Activated CD4-positive, alpha-beta T cell treated with anti-CD3 and anti-CD28 coated beads for 36 hours (primary cell): ENCODE measurements around the gene FGF12. TPM values are rescaled to one million over a fixed set of nuclear protein-coding genes. Genes with fewer than 3 reads are reported as not detected.
A peak's percentile ranks its signal among the peaks of the same experiment; 100 is the strongest.

Experiments used
- ATAC-seq: fragments of 200-7000 bp; cut with Tn5 transposase; one replicate; pipeline ENCODE4 v1.10.0; 2021; ENCODE audit warnings: mild to moderate bottlenecking, moderate library complexity
- CTCF ChIA-PET: fragments of 350-600 bp; sonication (Branson Sonifier 250); formaldehyde crosslinking; loops from one replicate; lab custom pipeline; 2021; ENCODE audit warnings: antibody characterized with exemption; lab: Charles Lee
- POLR2A ChIA-PET: fragments of 350-600 bp; sonication (Branson Sonifier 250); formaldehyde crosslinking; loops from one replicate; lab custom pipeline; 2021; ENCODE audit warnings: antibody characterized with exemption, inconsistent platforms; lab: Charles Lee
- DNase-seq: peaks from one replicate; pipeline ENCODE4 v3.0.0-alpha.2; 2020
- H3K27ac Mint-ChIP-seq: one replicate; pipeline ENCODE4 v1.8.0; 2021; ENCODE audit warnings: mixed read lengths
- H3K27me3 Mint-ChIP-seq: one replicate; pipeline ENCODE4 v1.8.0; 2021; ENCODE audit warnings: mixed read lengths
- H3K36me3 Mint-ChIP-seq: one replicate; pipeline ENCODE4 v1.8.0; 2021; ENCODE audit warnings: low read depth, mixed read lengths
- H3K4me1 Mint-ChIP-seq: one replicate; pipeline ENCODE4 v1.8.0; 2021; ENCODE audit warnings: mixed read lengths
- H3K4me3 Mint-ChIP-seq: one replicate; pipeline ENCODE4 v1.8.0; 2021; ENCODE audit warnings: mild to moderate bottlenecking, moderate library complexity, mixed read lengths
- H3K9me3 Mint-ChIP-seq: one replicate; pipeline ENCODE4 v1.8.0; 2021; ENCODE audit warnings: low read depth, mixed read lengths
- intact Hi-C, 2 experiments: fragments of 100-400 bp; cut with DNase I in 1 of 2; cut with micrococcal nuclease in 1 of 2; formaldehyde crosslinking; loops; one replicate each; pipeline versions ENCODE4 v1.14.2 to v1.15.1; 2022 to 2024; cut with DNase I, micrococcal nuclease
- total RNA-seq, 2 experiments: library from RNA; stranded (reverse); gene quantifications; one replicate each; pipeline ENCODE4 v1.2.3, GENCODE V29; 2021

Gene FGF12
- total RNA-seq, 2 experiments from 2014 or later = not detected

DNA sequence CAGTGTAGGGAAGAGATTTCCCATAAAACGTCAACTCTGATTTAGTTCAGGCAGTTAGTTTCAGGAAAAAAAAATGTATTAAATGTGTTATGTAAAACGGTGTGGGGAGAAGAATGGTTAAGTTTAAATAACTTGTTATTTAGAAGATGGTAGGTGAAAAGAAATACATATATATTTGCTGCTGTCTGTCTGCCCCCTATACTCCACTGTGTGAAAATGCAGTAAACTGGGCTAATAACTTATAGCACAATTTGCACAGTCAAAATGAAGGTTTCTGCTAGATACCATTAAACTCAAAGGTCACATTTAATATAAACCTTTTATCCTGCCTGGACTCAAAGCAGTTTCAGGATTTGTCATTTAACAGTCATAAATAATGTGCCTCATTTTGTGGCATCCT lies 515.0 kb downstream of the FGF12 start:
- CTCF ChIA-PET = interaction anchor here (0.6 kb wide), 1 partner anchor 40 kb away, joined by 3 read pairs; no protein-coding TSS in a partner anchor
- no peak overlapping the region for H3K4me3 Mint-ChIP-seq
- no peaks in the 10 kb centered on the region for H3K4me1 Mint-ChIP-seq
- ATAC-seq (no peak), DNase-seq (no peak)
- no peaks in the 10 kb centered on the region for H3K27me3 Mint-ChIP-seq
- POLR2A ChIA-PET = no interaction called here
- H3K9me3 Mint-ChIP-seq = no peaks in the 10 kb centered on the region
- no peaks in the 10 kb centered on the region for H3K36me3 Mint-ChIP-seq
- no peak overlapping the region for H3K27ac Mint-ChIP-seq
- intact Hi-C loops = no loop called here

DNA sequence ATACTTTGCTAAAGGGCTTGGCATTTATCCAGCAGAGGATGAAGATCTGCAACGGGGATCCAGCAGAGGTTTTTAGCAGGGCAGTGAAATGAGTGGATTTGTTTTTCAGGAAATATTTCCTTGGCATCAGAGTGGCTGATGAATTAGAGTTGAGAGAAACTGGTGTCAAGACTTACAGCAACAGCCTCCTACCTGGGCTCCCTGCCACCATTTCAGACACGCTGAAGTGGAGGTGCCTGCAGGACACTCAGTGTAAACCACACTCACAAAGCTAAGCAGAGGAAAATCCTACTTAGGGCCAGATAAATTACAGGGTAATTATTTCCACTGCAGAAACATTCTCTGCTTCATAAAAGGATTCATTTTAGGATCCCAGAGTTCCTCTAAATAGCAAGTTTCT lies 519.7 kb downstream of the FGF12 start:
- no peaks in the 10 kb centered on the region for H3K9me3 Mint-ChIP-seq
- ATAC-seq (no peak), DNase-seq (no peak)
- H3K27me3 Mint-ChIP-seq = no peaks in the 10 kb centered on the region
- intact Hi-C loops = no loop called here
- no peaks in the 10 kb centered on the region for H3K4me1 Mint-ChIP-seq
- no peaks in the 10 kb centered on the region for H3K36me3 Mint-ChIP-seq
- CTCF ChIA-PET = interaction anchor here (1.4 kb wide), 1 partner anchor 19 kb away, joined by 3 read pairs; no protein-coding TSS in a partner anchor
- H3K27ac Mint-ChIP-seq = no peak overlapping the region
- POLR2A ChIA-PET = no interaction called here
- H3K4me3 Mint-ChIP-seq = no peak overlapping the region

DNA sequence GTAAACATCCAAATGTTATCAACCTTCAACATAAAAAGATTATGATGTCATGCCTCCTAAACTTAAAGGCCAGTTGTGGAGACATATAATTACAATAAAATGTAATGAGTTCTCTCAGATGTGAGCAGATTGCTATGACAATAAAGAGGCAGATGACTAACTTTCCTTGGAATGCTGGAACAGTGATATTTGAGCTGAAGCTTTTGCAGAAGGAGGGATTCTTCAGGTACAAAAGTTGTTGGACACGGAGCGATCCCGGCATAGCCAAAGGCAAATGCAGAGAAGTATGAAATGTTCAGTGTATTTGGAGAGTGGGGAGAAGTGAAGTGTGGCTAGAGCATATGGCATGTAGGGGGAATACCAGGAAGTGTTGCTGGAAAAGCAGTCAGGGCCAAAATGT lies 520.1 kb downstream of the FGF12 start:
- no peaks in the 10 kb centered on the region for H3K4me1 Mint-ChIP-seq
- no peak overlapping the region for H3K27ac Mint-ChIP-seq
- H3K4me3 Mint-ChIP-seq = no peak overlapping the region
- H3K9me3 Mint-ChIP-seq = no peaks in the 10 kb centered on the region
- POLR2A ChIA-PET = no interaction called here
- DNase-seq = no peak
- H3K36me3 Mint-ChIP-seq = no peaks in the 10 kb centered on the region
- CTCF ChIA-PET = interaction anchor here (0.7 to 1.4 kb wide), 2 partner anchors 19 to 1324 kb away, joined by 3 read pairs; no protein-coding TSS in a partner anchor
- intact Hi-C loops = no loop called here
- no peaks in the 10 kb centered on the region for H3K27me3 Mint-ChIP-seq
- no peak for ATAC-seq

DNA sequence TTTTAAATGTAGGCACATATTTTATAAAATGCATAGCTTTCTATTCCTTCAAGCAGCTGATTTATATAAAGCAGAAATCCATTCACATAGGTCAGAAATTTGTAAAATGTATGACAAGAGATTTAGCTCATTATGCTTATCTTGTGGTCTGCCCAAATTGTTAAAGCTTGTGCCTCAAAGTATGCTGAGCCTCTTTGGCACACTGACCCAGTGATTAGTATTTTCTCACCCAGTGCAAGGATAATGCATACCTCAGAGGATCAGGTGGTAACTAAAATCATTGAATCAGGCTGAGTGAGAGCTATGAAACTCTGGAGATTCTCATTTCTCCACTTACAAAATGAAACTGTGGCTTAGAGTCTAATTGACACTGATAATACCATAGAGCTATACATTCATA lies 533.3 kb downstream of the FGF12 start:
- ChIA-PET POLR2A (no interaction called here), CTCF (interaction anchor here (0.7 kb wide), 1 partner anchor 19 kb away, joined by 4 read pairs; no protein-coding TSS in a partner anchor)

DNA sequence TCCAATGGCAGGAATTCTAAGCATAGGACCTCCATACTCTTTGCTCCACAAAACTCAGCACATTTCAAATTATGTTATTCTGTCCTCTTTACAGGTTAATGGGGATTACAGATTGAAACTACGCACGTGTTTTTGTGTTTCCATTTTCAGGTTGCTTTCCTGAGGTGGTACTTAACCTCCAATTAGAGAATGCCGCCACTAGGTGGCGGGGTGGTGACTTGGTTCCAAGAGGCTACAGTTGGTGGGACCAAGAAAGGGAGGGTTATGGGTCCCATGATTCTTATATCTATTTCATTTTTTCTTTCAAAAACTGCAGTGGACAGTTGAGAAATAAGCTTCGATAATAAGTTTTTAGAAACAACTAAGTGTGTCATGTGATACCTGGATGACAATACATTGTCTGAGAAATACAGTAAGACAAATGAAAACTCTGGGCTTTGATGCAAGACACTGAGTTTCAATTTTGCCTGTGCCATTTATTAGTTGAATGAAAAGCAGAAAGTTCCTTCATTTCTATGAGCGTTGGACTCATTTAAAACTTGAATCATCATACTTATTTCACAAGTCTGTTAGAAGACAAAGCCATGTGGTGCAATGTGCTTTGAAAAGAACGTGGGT lies 539.0 kb downstream of the FGF12 start:
- ATAC-seq (peak; percentile 36), DNase-seq (peak; percentile 72)
- H3K9me3 Mint-ChIP-seq = no peaks in the 10 kb centered on the region
- no peak overlapping the region for H3K27ac Mint-ChIP-seq
- ChIA-PET POLR2A (no interaction called here), CTCF (interaction anchor here (0.6 to 2.8 kb wide), 6 partner anchors 11 to 255 kb away, joined by 3 to 24 read pairs (median 4); no protein-coding TSS in a partner anchor)
- intact Hi-C loops = loop anchor here (1.0 kb wide), 1 partner anchor 256 kb away; no protein-coding TSS in a partner anchor
- H3K36me3 Mint-ChIP-seq = no peaks in the 10 kb centered on the region
- H3K27me3 Mint-ChIP-seq = no peaks in the 10 kb centered on the region
- H3K4me1 Mint-ChIP-seq = peaks cover 3% of the 10 kb centered on the region
- H3K4me3 Mint-ChIP-seq = no peak overlapping the region

More for the DNA sequence above, 533.3 kb downstream of the FGF12 start:
- Mint-ChIP-seq H3K4me3 (no peak overlapping the region), H3K4me1 (no peaks in the 10 kb centered on the region), H3K36me3 (no peaks in the 10 kb centered on the region), H3K27ac (no peak overlapping the region), H3K9me3 (no peaks in the 10 kb centered on the region), H3K27me3 (no peaks in the 10 kb centered on the region)
- intact Hi-C loops = no loop called here
- ATAC-seq = no peak
- no peak for DNase-seq

DNA sequence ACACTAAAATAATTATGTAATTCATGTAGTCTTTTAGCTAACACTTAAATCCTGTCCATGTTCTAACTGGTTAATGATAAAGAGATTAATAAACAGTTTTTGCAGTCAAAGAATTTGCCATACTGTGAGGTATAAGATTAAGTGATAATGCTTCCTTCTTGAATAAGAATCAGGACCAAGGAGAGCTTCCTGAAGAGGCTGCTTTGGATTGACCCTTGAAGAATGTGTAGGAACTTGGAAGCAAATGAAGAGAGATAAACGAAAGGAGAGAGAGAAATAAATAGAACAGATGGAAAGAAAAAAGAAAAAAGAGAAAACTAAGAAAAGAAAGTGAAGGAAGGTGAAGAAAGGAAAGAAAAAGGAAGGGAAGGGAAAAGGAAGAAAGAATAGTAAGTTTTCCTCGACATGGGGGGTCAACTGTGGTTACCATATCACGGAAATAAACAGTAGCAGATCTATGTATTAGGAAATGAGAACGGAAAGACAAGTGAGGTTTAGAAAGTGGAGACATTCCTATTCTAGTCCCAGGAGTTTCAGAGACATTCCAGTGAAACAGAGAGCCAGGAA lies 539.8 kb downstream of the FGF12 start:
- no peak for ATAC-seq
- H3K9me3 Mint-ChIP-seq = no peaks in the 10 kb centered on the region
- CTCF ChIA-PET = interaction anchor here (0.7 to 2.8 kb wide), 5 partner anchors 10 to 263 kb away, joined by 3 to 24 read pairs (median 3); no protein-coding TSS in a partner anchor
- no peak for DNase-seq
- no peak overlapping the region for H3K27ac Mint-ChIP-seq
- intact Hi-C loops = loop anchor here (1.0 kb wide), 1 partner anchor 257 kb away; no protein-coding TSS in a partner anchor
- peaks cover 3% of the 10 kb centered on the region for H3K4me1 Mint-ChIP-seq
- H3K27me3 Mint-ChIP-seq = no peaks in the 10 kb centered on the region
- no peaks in the 10 kb centered on the region for H3K36me3 Mint-ChIP-seq
- no peak overlapping the region for H3K4me3 Mint-ChIP-seq
- POLR2A ChIA-PET = no interaction called here

DNA sequence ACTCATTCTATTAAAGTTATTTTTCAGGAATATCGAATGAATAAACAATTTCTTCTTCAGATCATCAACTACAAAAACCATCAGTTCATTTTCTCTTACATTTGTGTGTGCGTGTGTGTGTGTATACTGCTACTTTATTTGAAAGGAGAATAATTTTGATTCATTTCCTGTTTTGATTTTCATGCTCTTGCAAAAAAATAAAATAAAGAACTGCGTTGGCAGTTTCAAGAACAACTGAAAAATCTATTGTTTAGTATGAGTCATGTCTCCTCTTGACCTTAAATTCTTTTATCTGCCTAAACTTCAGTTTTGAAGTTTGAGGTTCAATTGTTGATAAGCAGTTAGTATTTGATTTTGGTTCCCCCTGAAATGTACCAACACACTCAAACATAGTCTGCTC lies 540.8 kb downstream of the FGF12 start:
- DNase-seq = no peak
- Mint-ChIP-seq H3K4me3 (no peak overlapping the region), H3K27ac (no peak overlapping the region), H3K27me3 (no peaks in the 10 kb centered on the region), H3K36me3 (no peaks in the 10 kb centered on the region), H3K9me3 (no peaks in the 10 kb centered on the region), H3K4me1 (peaks cover 3% of the 10 kb centered on the region)
- intact Hi-C loops = no loop called here
- ChIA-PET CTCF (interaction anchor here (0.6 to 2.8 kb wide), 2 partner anchors 257 to 1547 kb away, joined by 4 to 24 read pairs; no protein-coding TSS in a partner anchor), POLR2A (no interaction called here)
- no peak for ATAC-seq

DNA sequence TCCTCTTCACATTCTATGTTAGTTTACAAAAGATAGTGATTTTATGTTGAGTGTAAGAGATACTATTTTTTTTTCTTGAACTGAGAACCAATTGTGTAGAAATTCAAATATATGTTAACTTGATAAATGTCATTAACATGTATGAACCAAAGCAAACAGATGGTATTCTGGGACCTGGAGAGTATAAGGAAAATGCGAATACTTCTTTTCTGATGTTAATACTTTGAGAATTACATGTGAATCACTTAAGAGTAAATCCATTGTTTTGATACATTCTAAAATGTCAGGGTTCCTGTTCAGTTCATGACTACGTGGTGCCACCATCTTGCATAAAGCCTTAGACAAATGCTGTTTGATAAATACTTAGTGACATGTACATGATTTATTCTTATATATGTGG lies 541.3 kb downstream of the FGF12 start:
- Mint-ChIP-seq H3K4me1 (peaks cover 3% of the 10 kb centered on the region), H3K4me3 (no peak overlapping the region), H3K36me3 (no peaks in the 10 kb centered on the region), H3K9me3 (no peaks in the 10 kb centered on the region), H3K27ac (no peak overlapping the region), H3K27me3 (no peaks in the 10 kb centered on the region)
- no peak for DNase-seq
- intact Hi-C loops = no loop called here
- CTCF ChIA-PET = interaction anchor here (2.8 kb wide), 1 partner anchor 258 kb away, joined by 24 read pairs; no protein-coding TSS in a partner anchor
- POLR2A ChIA-PET = no interaction called here
- ATAC-seq = no peak

DNA sequence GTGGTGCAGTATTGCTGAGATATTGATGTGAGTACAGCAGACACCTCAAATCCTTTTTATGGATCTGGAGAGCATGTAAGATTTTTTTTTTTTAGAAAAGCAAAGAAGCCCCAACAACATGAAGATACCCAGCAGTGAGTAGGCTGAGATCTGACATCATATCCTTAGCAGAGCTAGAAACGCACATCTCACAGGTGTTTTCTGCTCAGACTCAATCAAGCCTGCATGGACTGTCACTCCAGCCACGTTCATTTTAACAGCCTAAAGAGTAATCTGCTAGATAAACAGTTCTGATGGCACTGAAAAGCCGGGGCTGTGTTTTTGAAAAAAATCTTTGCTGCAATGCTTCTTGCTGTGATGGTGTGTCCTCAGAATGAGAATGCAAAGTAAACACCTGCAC lies 544.2 kb downstream of the FGF12 start:
- CTCF ChIA-PET = interaction anchor here (1.5 kb wide), 1 partner anchor 261 kb away, joined by 5 read pairs; no protein-coding TSS in a partner anchor
- intact Hi-C loops = no loop called here
- Mint-ChIP-seq H3K27me3 (no peaks in the 10 kb centered on the region), H3K36me3 (no peaks in the 10 kb centered on the region), H3K9me3 (no peaks in the 10 kb centered on the region), H3K4me3 (no peak overlapping the region), H3K27ac (no peak overlapping the region), H3K4me1 (peaks cover 3% of the 10 kb centered on the region)
- POLR2A ChIA-PET = no interaction called here
- ATAC-seq (no peak), DNase-seq (no peak)

DNA sequence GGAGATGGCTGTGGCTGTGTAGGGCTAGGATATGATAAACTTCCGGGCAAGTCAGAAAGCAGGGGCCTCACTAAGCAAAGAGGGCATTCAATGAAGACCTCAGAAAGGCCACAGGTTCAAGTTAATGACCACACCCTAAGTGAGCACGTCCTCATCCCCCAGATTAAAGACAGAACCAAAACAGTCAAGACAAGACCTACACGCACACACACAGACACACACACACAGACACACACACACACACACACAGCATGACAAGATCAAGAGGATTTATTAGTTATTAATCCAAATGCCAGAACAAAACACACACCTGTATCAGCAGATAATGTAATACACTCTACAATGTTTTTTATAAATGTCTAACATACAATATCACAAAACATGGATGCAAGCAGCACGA lies 546.2 kb downstream of the FGF12 start:
- POLR2A ChIA-PET = no interaction called here
- Mint-ChIP-seq H3K4me1 (no peaks in the 10 kb centered on the region), H3K27ac (no peak overlapping the region)

DNA sequence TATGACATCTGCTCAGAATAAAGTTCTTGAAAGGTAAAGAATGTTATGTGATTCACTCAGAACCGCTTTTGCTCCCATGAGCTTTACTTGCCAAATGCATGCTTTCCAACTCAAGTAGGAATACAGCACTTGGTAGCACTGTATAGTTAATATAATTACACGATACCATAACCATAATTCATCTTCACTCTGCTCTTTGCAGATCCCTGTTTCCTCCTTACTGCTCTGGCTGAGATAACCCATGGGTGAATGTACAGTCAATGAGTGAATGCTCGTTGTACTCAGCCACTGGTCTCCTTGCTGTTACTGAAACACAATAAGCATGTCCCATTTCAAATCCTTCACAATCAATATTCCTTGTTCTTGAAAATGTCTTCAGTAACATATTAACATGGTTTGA lies 550.0 kb downstream of the FGF12 start:
- H3K27me3 Mint-ChIP-seq = peaks cover 3% of the 10 kb centered on the region
- no peak overlapping the region for H3K4me3 Mint-ChIP-seq
- POLR2A ChIA-PET = no interaction called here
- DNase-seq = no peak
- H3K4me1 Mint-ChIP-seq = no peaks in the 10 kb centered on the region
- H3K9me3 Mint-ChIP-seq = no peaks in the 10 kb centered on the region
- no peak for ATAC-seq
- H3K27ac Mint-ChIP-seq = no peak overlapping the region
- H3K36me3 Mint-ChIP-seq = no peaks in the 10 kb centered on the region
- intact Hi-C loops = no loop called here
- CTCF ChIA-PET = interaction anchor here (1.0 kb wide), 1 partner anchor 10 kb away, joined by 3 read pairs; no protein-coding TSS in a partner anchor

More for the DNA sequence above, 546.2 kb downstream of the FGF12 start:
- DNase-seq (no peak), ATAC-seq (no peak)
- intact Hi-C loops = no loop called here
- CTCF ChIA-PET = no interaction called here
- H3K27me3 Mint-ChIP-seq = peaks cover 3% of the 10 kb centered on the region
- no peak overlapping the region for H3K4me3 Mint-ChIP-seq
- H3K9me3 Mint-ChIP-seq = no peaks in the 10 kb centered on the region
- no peaks in the 10 kb centered on the region for H3K36me3 Mint-ChIP-seq
